ENCODE measurements around the gene TIMM17B. TPM values are rescaled to one million over a fixed set of nuclear protein-coding genes. Genes with fewer than 3 reads are reported as not detected.
A peak's percentile ranks its signal among the peaks of the same experiment; 100 is the strongest.

TIMM17B gene
- total and polyA plus RNA-seq, 2 experiments from 2014 or later: 42.5 to 113 TPM

GRCh38 chrX:48917139-48918001 is 19.8 kb upstream of the TIMM17B start:
- Histone ChIP-seq H3K79me2 (no peaks in the 10 kb centered on the region), H3K9me2 (replicated peaks; ENCODE audit: insufficient read depth) (no peaks in the 10 kb centered on the region), H3K4me2 (peak overlapping the region; percentile 93), H3K36me3 (replicated peaks; ENCODE audit: insufficient read depth, low read depth) (no peaks in the 10 kb centered on the region), H3K27ac (peak overlapping the region; percentile 34), H3K4me3 (no peak overlapping the region), H3K9me3 (ENCODE audit: low read depth) (no peaks in the 10 kb centered on the region), H3K27me3 (no peaks in the 10 kb centered on the region), H3K4me1 (ENCODE audit: insufficient read depth) (no peaks in the 10 kb centered on the region), H4K20me1 (ENCODE audit: insufficient read depth, poor library complexity, severe bottlenecking) (no peaks in the 10 kb centered on the region), H2AFZ (no peak overlapping the region)
- TF ChIP-seq EZH2phosphoT487 (IDR thresholded peaks at IDR 0.05; ENCODE audit: low read depth, severe bottlenecking, unreplicated experiment) (no peak), EZH2 (IDR thresholded peaks at IDR 0.05; ENCODE audit: borderline replicate concordance) (no peak)
- TF ChIP-seq, protein P1, sequence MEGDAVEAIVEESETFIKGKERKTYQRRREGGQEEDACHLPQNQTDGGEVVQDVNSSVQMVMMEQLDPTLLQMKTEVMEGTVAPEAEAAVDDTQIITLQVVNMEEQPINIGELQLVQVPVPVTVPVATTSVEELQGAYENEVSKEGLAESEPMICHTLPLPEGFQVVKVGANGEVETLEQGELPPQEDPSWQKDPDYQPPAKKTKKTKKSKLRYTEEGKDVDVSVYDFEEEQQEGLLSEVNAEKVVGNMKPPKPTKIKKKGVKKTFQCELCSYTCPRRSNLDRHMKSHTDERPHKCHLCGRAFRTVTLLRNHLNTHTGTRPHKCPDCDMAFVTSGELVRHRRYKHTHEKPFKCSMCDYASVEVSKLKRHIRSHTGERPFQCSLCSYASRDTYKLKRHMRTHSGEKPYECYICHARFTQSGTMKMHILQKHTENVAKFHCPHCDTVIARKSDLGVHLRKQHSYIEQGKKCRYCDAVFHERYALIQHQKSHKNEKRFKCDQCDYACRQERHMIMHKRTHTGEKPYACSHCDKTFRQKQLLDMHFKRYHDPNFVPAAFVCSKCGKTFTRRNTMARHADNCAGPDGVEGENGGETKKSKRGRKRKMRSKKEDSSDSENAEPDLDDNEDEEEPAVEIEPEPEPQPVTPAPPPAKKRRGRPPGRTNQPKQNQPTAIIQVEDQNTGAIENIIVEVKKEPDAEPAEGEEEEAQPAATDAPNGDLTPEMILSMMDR (IDR thresholded peaks at IDR 0.05; ENCODE audit: poor library complexity): peak; percentile 91
- 46% methylated on average over 27 of the region's 27 CpGs for WGBS (ENCODE audit: low lambda C conversion rate, missing lambda C conversion rate)
- peak; percentile 93 for DNase-seq (ENCODE audit: low spot score)

GRCh38 chrX:48914593-48915493 is 17.3 kb upstream of the TIMM17B start:
- no peaks in the 10 kb centered on the region for H3K9me2 ChIP-seq (replicated peaks; ENCODE audit: insufficient read depth)
- WGBS (ENCODE audit: low lambda C conversion rate, missing lambda C conversion rate): 87% methylated on average over 13 of the region's 13 CpGs
- H3K4me1 ChIP-seq (ENCODE audit: insufficient read depth): no peaks in the 10 kb centered on the region
- H4K20me1 ChIP-seq (ENCODE audit: insufficient read depth, poor library complexity, severe bottlenecking): no peaks in the 10 kb centered on the region
- H2AFZ ChIP-seq: no peak overlapping the region
- no peaks in the 10 kb centered on the region for H3K27me3 ChIP-seq
- no peak overlapping the region for H3K27ac ChIP-seq
- H3K4me2 ChIP-seq: no peak overlapping the region
- no peaks in the 10 kb centered on the region for H3K9me3 ChIP-seq (ENCODE audit: low read depth)
- no peak for DNase-seq (ENCODE audit: low spot score)
- TF ChIP-seq, protein P1 (IDR thresholded peaks at IDR 0.05; ENCODE audit: poor library complexity): no peak
- TF ChIP-seq EZH2phosphoT487 (IDR thresholded peaks at IDR 0.05; ENCODE audit: low read depth, severe bottlenecking, unreplicated experiment): no peak
- TF ChIP-seq EZH2 (IDR thresholded peaks at IDR 0.05; ENCODE audit: borderline replicate concordance): no peak
- no peak overlapping the region for H3K4me3 ChIP-seq
- no peaks in the 10 kb centered on the region for H3K36me3 ChIP-seq (replicated peaks; ENCODE audit: insufficient read depth, low read depth)
- peaks cover 14% of the 10 kb centered on the region for H3K79me2 ChIP-seq

DNA sequence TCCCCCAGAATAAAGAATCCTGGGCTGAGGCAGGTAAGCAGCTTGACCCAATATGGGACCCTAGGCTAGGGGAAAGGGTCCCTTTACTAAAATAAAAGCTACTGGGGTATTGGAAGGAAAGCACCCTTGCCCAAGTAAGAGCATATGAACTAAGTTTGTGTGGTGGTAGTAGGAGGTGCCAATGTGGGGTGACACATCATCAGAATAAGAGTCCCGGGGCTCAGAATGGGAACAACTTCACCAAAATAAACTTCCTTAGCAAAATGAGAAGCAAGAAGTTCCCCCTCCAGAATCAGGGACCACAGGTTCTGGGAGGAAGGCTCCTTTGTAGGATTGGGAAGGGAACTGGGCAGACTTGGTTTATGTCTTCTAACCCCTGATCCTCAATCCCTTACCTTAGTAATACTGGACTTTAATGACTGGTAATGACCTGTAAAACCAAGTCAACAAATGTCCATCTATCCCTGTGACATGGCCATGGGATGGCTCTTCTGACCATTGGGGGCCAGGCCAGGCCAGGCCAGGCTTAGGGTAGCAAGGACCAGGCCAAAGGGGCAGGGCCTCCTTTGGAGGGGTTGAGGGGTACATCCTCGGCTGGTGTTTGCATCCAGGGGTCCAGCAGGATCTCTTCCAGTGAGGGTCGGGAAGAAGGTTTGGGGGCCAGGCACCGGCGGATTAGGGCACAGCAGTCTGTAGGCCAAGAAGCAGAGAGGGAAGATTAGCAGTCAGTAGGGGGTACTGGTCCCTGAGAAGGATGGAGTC is 16.2 kb upstream of the TIMM17B start:
- Histone ChIP-seq H3K4me2 (no peak overlapping the region), H3K27me3 (no peaks in the 10 kb centered on the region), H3K27ac (no peak overlapping the region), H3K9me2 (replicated peaks; ENCODE audit: insufficient read depth) (no peaks in the 10 kb centered on the region), H3K9me3 (ENCODE audit: low read depth) (no peaks in the 10 kb centered on the region), H3K4me1 (ENCODE audit: insufficient read depth) (no peaks in the 10 kb centered on the region), H3K36me3 (replicated peaks; ENCODE audit: insufficient read depth, low read depth) (no peaks in the 10 kb centered on the region), H3K4me3 (no peak overlapping the region), H4K20me1 (ENCODE audit: insufficient read depth, poor library complexity, severe bottlenecking) (no peaks in the 10 kb centered on the region), H3K79me2 (peaks cover 20% of the 10 kb centered on the region), H2AFZ (no peak overlapping the region)
- TF ChIP-seq, protein P1 (IDR thresholded peaks at IDR 0.05; ENCODE audit: poor library complexity): no peak
- TF ChIP-seq EZH2phosphoT487 (IDR thresholded peaks at IDR 0.05; ENCODE audit: low read depth, severe bottlenecking, unreplicated experiment) (no peak), EZH2 (IDR thresholded peaks at IDR 0.05; ENCODE audit: borderline replicate concordance) (no peak)
- DNase-seq (ENCODE audit: low spot score): no peak
- 84% methylated on average over 5 of the region's 5 CpGs for WGBS (ENCODE audit: low lambda C conversion rate, missing lambda C conversion rate)
